Renal pelvis (tissue), 4 donors: ENCODE results near the gene PUM1. TPM values are rescaled to one million over a fixed set of nuclear protein-coding genes. Genes with fewer than 3 reads are reported as not detected.

Source experiments
- DNase-seq: peaks from one replicate; pipeline ENCODE4 v3.0.0-alpha.2; 2013
- polyA plus RNA-seq, 3 donors: library from polyadenylated mRNA; unstranded; fragments of 120-200 nt; gene quantifications; one replicate each; pipeline ENCODE4 v1.2.1, GENCODE V29; 2013; ENCODE audit not compliant: insufficient read length in 3 of 3

The PUM1 gene
- polyA plus RNA-seq, 3 donors = 114 to 131 (median 116) TPM

DNA sequence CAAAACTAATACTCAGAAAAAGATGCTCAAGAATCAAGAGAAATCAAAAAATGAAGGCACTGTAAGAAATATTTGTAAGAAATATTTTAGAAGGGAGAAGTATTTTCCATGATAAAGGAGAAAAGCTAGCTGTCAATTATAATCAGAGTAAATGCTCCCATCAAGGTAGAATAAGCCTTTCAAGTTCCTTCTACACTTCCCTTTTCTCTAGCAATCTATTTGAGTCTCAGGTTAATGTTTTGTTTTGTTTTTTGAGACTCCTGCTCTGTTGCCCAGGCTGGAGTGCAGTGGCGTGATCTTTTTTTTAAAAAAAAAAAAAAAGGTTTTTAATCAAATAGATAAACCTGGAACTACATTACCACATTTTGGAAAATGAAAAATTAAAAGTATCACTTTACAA, 33.3 kb downstream of the PUM1 start:
- no peak for DNase-seq

- DNase-seq = no peak
Measured at GRCh38 chr1:31031330-31032143, 34.0 kb downstream of the PUM1 start.

DNA sequence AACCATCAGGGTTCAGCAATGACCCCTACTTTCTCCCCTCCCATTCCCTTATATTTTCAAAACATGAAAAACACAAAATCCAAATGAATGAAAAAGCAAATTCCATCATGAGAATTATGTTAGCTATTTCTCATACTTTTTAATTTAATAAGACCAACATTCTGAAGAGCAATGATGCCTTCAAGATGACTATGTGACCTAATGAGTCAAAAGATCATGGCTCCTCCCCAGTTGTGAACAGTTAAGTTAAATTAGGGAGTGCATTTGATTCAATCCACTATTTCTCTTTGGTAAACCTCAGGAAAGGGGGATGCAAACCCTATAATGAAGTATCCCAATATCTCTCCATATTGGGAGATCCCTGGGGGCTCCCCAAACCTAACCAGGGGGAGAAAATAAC, 36.5 kb downstream of the PUM1 start:
- no peak for DNase-seq

GRCh38 chr1:31027693-31028526, 37.6 kb downstream of the PUM1 start:
- no peak for DNase-seq

- no peak for DNase-seq
Measured at GRCh38 chr1:31022259-31022658, 43.3 kb downstream of the PUM1 start.

- DNase-seq = no peak
Measured at GRCh38 chr1:31020007-31020790, 45.3 kb downstream of the PUM1 start.

DNA sequence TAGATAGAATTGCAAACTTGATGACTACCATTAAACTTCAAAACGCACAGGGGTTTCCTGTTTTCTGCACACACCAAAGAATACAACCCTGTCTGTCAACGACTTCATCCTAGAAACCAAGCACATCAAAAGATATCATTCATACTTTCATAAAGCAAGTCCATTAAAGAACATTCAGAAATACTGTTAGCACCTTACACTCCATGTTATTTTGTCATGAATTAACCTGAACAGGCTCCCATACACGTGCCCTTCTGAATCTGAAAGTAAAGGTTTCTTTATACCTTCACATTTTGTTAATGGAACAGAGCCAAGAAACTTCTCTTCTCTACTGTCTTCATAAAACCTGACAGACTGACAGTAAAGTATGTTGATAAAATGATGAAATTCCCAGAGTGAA, 46.1 kb downstream of the PUM1 start:
- DNase-seq = no peak

GRCh38 chr1:31016868-31017267, 48.6 kb downstream of the PUM1 start:
- DNase-seq = no peak

GRCh38 chr1:31013187-31013864, 52.2 kb downstream of the PUM1 start:
- no peak for DNase-seq

GRCh38 chr1:31012210-31012924, 53.1 kb downstream of the PUM1 start:
- DNase-seq = no peak

DNA sequence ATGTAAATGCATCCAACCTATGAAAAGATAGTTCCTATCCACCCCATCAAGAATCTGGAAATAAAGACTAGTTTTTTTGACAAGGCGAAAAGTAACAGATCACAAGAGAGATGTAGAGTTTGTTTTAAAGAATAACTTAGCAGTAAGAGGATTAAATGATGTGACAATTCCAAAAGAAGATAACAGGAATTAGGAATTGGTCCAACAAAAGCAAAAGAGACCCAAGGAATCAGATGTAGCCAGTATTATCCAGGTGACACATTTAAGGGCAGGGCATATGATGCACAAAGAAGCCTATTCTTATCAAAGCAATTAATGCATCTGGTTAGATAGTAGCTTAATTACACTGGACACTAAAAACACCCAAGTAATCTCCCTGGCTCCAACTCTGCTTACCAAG, 53.8 kb downstream of the PUM1 start:
- DNase-seq = no peak

DNA sequence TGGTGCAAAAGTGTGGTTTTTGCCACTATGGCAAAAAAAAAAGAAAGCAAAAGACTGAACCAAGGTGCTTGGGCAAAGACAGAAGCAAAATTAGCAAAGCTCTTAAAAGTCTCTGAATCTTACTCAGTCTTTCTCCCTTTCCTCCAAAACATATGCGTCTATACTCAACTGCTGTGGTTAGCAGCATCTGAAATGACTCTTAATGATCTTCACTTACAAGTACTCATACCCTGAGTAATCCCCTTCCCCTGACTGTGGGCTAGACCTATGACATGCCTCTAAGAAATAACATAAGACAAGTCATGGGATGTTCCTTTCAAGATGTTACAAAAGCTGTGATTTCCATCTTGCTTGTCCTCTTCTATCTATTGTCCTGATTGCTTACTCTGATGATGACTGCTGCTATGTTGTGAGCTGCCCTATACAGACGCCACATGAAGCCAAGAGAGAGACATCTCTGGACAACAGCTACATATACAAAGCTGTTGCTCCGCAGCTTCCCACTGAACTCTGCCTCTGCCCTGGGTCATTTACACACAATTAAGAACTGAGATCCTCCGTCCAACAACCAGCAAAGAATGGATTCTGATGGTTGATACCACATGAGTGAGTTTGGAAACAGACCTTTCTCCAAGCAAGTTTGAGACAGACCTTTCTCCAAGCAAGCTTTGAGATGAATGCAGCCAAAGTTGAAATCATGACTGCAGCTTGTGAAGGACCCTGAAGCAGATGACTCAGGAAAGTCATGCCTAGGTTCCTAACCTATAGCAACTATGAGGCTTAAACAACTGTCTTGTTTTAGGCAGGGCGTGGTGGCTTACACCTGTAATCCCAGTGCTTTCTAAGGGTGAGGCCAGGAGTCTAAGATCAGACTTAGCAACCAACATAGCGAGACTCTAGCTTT, 55.2 kb downstream of the PUM1 start:
- DNase-seq = no peak

DNA sequence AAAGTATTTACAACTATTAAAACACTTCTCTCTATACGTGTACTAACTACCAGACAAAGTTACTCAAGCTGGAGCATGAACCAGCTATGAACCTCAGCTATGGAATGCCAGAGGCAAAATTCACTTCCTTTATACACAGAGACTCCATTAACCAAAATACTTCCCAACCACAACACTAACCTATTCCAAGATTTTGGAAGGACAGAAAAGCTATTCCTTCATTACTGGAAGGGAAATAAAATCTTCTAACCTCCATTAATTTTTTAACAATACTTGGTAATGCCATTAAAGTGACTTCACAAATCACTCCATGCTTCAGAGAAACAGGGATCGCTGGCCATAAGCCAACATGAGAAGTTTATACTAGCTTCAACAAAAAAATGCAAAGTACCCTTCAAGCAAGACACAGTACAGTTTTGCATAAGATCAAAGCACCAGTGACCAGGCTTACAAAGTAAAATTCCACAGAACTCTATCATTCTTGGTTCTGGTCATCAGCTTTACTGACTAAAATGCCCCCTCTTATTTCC, 58.0 kb downstream of the PUM1 start:
- peak; percentile 49 for DNase-seq

DNA sequence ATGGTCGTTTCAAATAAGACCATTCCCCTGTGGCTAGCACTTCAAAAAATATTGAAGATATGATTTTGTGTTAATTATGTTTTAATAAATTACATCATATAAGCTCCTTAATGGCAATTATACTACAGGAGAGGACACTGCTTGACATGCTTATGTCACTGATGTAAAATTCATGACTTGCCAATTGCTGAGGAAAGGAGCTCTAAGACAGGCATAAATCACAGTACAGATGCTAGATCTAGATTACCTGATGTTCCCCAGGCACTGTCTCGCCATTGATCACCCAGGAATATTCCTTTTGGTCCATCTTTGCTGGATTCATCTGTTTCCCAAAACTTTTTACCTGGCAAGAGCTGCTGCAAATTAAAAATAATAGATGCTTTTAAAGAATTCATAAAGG, 58.8 kb downstream of the PUM1 start:
- no peak for DNase-seq

GRCh38 chr1:31005617-31006166, 59.8 kb downstream of the PUM1 start:
- DNase-seq = no peak

- no peak for DNase-seq
Measured at GRCh38 chr1:31005198-31005597, 60.3 kb downstream of the PUM1 start.

GRCh38 chr1:31004231-31004621, 61.3 kb downstream of the PUM1 start:
- no peak for DNase-seq

GRCh38 chr1:31003613-31004230, 61.8 kb downstream of the PUM1 start:
- DNase-seq = no peak

DNA sequence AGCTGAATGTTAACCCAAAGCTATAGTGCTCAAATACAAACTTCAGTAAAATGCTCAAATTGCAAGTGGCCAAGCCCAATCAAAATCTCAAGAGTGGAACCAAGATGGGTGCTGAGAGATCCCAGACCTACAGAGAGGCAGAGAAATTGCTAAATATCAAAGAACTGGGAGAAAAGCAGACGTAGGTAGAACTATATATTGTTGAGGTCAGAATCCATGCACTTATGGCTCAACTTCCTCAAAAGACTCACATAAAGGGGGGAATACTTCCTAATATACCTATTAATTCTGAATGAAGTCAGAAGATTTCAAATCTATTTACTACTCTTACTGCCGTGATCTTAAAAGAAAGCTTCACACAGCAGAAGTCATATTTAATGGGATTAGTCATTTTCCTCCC, 65.2 kb downstream of the PUM1 start:
- DNase-seq = no peak
